ENCODE results near the gene ZMIZ1.
A peak's percentile ranks its signal among the peaks of the same experiment; 100 is the strongest.

The ZMIZ1 gene

DNA sequence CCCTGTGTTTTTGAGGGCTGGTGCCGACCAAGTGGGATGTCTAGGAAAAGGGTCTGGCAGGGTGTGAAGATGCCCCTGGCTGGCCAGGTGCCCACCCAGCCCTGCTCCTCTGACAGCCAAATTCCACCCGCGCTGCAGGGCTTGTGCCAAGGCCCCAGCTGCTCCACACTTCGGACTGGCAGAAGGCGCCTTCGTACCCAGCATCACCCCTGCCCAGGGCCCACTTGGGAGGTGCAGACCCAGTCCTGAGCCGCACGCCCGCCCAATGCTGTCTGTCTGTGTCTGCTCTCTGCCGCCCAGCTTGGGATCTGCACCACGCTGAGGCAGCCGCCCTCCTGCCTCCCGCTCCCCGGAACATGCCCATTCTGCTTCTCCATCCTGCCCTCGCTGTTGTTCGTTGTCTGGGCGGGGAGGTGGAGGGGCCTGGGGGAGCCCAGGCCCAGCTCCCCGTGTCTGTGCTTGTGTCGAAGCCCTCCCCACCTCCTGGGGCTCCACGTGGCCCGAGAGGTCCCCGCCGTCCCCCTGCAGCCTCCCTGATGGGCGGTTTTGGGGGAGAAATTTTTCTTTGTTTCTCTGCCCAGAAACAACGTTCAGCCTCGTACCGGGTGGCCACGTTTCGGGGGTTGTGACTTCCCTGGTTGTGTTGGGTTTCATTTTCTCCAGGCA is 241.6 kb downstream of the ZMIZ1 start:
- Histone ChIP-seq H2BK5ac (ENCODE audit: low read depth, low read length, poor library complexity, severe bottlenecking) (no peak overlapping the region), H3K4me2 (ENCODE audit: low read length, poor library complexity, severe bottlenecking) (no peak overlapping the region)

GRCh38 chr10:79310911-79311573 is 242.3 kb downstream of the ZMIZ1 start:
- no peak overlapping the region for H3K4ac ChIP-seq (ENCODE audit: low read depth in 1 of 2, low read length in 2 of 2)
- no peak overlapping the region for H3K4me3 ChIP-seq (ENCODE audit: insufficient read depth in 1 of 2, low read depth in 1 of 2, low read length in 2 of 2)
- peaks cover 9% of the 10 kb centered on the region for H3K4me1 ChIP-seq (ENCODE audit: control insufficient read depth, insufficient read depth, low read depth, low read length)
- H3K18ac ChIP-seq (ENCODE audit: low read depth in 1 of 2, low read length in 2 of 2), result peak overlapping the region in 1 of 2 experiments; percentile 35
- H3K9me3 ChIP-seq (ENCODE audit: control insufficient read depth, low read length), result no peaks in the 10 kb centered on the region
- no peak overlapping the region for H3K27ac ChIP-seq (ENCODE audit: low read length, poor library complexity, severe bottlenecking)
- H3K23ac ChIP-seq (ENCODE audit: low read length in 2 of 2), result no peak overlapping the region
- no peaks in the 10 kb centered on the region for H3K27me3 ChIP-seq (ENCODE audit: control insufficient read depth in 1 of 2, insufficient read depth in 1 of 2, low read length in 2 of 2)
- no peak overlapping the region for H3K14ac ChIP-seq (ENCODE audit: low read length in 2 of 2)
- H4K91ac ChIP-seq (ENCODE audit: low read length), result no peak overlapping the region
- H4K8ac ChIP-seq (ENCODE audit: low read length), result no peak overlapping the region
- H2AFZ ChIP-seq (ENCODE audit: low read depth, low read length), result no peak overlapping the region
- 90% methylated on average over 26 of the region's 26 CpGs for WGBS
- H2BK120ac ChIP-seq (ENCODE audit: low read depth, low read length), result no peak overlapping the region
- no peak for DNase-seq
- H2BK5ac ChIP-seq (ENCODE audit: low read depth, low read length, poor library complexity, severe bottlenecking), result no peak overlapping the region
- peak overlapping the region in 1 of 2 experiments; percentile 24 for H2BK12ac ChIP-seq (ENCODE audit: low read length in 2 of 2)
- no peak overlapping the region for H3K4me2 ChIP-seq (ENCODE audit: low read length, poor library complexity, severe bottlenecking)
- H3K79me1 ChIP-seq (replicated peaks; ENCODE audit: low read length, poor library complexity, severe bottlenecking), result peaks cover 20% of the 10 kb centered on the region
- H3K36me3 ChIP-seq (ENCODE audit: control insufficient read depth in 1 of 2, insufficient read depth in 2 of 2, low read depth in 1 of 2, low read length in 2 of 2), result peaks cover 94 to 98% of the 10 kb centered on the region in 2 experiments
- H2AK5ac ChIP-seq (ENCODE audit: low read length, severe bottlenecking), result no peak overlapping the region
- H2BK15ac ChIP-seq (ENCODE audit: low read depth, poor library complexity, severe bottlenecking), result no peak overlapping the region
- no peak overlapping the region for H3K9ac ChIP-seq (ENCODE audit: low read length)

More for the DNA sequence above, 241.6 kb downstream of the ZMIZ1 start:
- WGBS, result 96% methylated on average over 24 of the region's 29 CpGs
- no peak overlapping the region for H3K4me3 ChIP-seq (ENCODE audit: insufficient read depth in 1 of 2, low read depth in 1 of 2, low read length in 2 of 2)
- H3K36me3 ChIP-seq (ENCODE audit: control insufficient read depth in 1 of 2, insufficient read depth in 2 of 2, low read depth in 1 of 2, low read length in 2 of 2), result peaks cover 98% of the 10 kb centered on the region in 2 experiments
- H3K27me3 ChIP-seq (ENCODE audit: control insufficient read depth in 1 of 2, insufficient read depth in 1 of 2, low read length in 2 of 2), result no peaks in the 10 kb centered on the region
- no peak overlapping the region for H3K4ac ChIP-seq (ENCODE audit: low read depth in 1 of 2, low read length in 2 of 2)
- no peak overlapping the region for H2BK12ac ChIP-seq (ENCODE audit: low read length in 2 of 2)
- no peaks in the 10 kb centered on the region for H3K9me3 ChIP-seq (ENCODE audit: control insufficient read depth, low read length)
- H2BK15ac ChIP-seq (ENCODE audit: low read depth, poor library complexity, severe bottlenecking), result no peak overlapping the region
- no peak overlapping the region for H3K14ac ChIP-seq (ENCODE audit: low read length in 2 of 2)
- no peak overlapping the region for H3K9ac ChIP-seq (ENCODE audit: low read length)
- H2AK5ac ChIP-seq (ENCODE audit: low read length, severe bottlenecking), result no peak overlapping the region
- peaks cover 21% of the 10 kb centered on the region for H3K79me1 ChIP-seq (replicated peaks; ENCODE audit: low read length, poor library complexity, severe bottlenecking)
- H2BK120ac ChIP-seq (ENCODE audit: low read depth, low read length), result no peak overlapping the region
- H4K8ac ChIP-seq (ENCODE audit: low read length), result no peak overlapping the region
- peaks cover 9% of the 10 kb centered on the region for H3K4me1 ChIP-seq (ENCODE audit: control insufficient read depth, insufficient read depth, low read depth, low read length)
- H3K18ac ChIP-seq (ENCODE audit: low read depth in 1 of 2, low read length in 2 of 2), result no peak overlapping the region
- DNase-seq, result no peak
- peak overlapping the region; percentile 1 for H4K91ac ChIP-seq (ENCODE audit: low read length)
- no peak overlapping the region for H2AFZ ChIP-seq (ENCODE audit: low read depth, low read length)
- H3K23ac ChIP-seq (ENCODE audit: low read length in 2 of 2), result no peak overlapping the region
- H3K27ac ChIP-seq (ENCODE audit: low read length, poor library complexity, severe bottlenecking), result no peak overlapping the region

DNA sequence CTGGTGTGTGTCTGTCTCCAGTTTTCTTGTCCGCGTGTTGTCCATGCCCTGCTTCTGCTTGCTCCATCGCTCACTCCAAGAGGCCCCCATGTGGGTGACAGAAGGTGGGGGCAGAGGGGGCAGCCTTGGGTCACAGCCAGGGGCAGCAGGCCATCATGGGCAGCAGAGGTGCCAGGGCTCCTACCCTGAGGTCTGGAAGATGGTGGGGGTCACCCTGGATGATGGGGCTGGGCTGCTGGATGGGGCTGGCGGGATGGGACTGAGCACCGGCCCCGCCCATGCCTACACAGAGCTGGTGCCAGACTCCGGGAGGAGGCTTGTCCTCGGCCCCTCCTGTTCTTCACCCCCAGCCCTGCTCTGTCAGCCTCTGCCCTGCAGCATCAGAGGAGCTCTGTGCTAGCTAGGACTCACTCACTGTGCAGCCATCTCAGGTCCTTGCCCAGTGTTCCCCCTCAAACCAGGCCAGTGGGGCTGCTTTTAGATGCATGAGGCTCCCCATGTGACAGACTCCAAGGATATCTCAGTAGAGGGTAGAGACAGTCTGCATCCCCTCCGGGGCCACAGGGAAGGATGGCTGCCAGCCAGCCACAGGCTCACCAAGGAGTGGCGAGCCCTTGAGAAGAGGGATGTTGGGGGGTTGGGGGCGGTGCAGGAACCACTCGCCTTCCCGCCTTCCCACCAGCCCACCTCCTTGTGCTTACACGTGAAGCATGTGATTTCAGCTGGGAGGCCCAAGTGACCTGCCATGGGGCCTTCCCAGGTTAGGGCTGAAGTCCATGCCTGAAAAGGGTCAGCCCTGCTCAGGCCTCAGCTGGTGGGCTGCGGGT is 243.0 kb downstream of the ZMIZ1 start:
- H2BK5ac ChIP-seq (ENCODE audit: low read depth, low read length, poor library complexity, severe bottlenecking), result no peak overlapping the region
- H3K14ac ChIP-seq (ENCODE audit: low read length in 2 of 2), result no peak overlapping the region
- no peak for DNase-seq
- no peak overlapping the region for H2BK15ac ChIP-seq (ENCODE audit: low read depth, poor library complexity, severe bottlenecking)
- no peak overlapping the region for H3K4me2 ChIP-seq (ENCODE audit: low read length, poor library complexity, severe bottlenecking)
- no peak overlapping the region for H4K91ac ChIP-seq (ENCODE audit: low read length)
- H2BK12ac ChIP-seq (ENCODE audit: low read length in 2 of 2), result no peak overlapping the region
- H3K9me3 ChIP-seq (ENCODE audit: control insufficient read depth, low read length), result no peaks in the 10 kb centered on the region
- peaks cover 90 to 95% of the 10 kb centered on the region in 2 experiments for H3K36me3 ChIP-seq (ENCODE audit: control insufficient read depth in 1 of 2, insufficient read depth in 2 of 2, low read depth in 1 of 2, low read length in 2 of 2)
- H3K4me1 ChIP-seq (ENCODE audit: control insufficient read depth, insufficient read depth, low read depth, low read length), result peaks cover 13% of the 10 kb centered on the region
- no peak overlapping the region for H3K4me3 ChIP-seq (ENCODE audit: insufficient read depth in 1 of 2, low read depth in 1 of 2, low read length in 2 of 2)
- 89% methylated on average over 15 of the region's 15 CpGs for WGBS
- no peak overlapping the region for H3K9ac ChIP-seq (ENCODE audit: low read length)
- peaks cover 14% of the 10 kb centered on the region for H3K79me1 ChIP-seq (replicated peaks; ENCODE audit: low read length, poor library complexity, severe bottlenecking)
- no peak overlapping the region for H3K4ac ChIP-seq (ENCODE audit: low read depth in 1 of 2, low read length in 2 of 2)
- H3K27ac ChIP-seq (ENCODE audit: low read length, poor library complexity, severe bottlenecking), result no peak overlapping the region
- H3K18ac ChIP-seq (ENCODE audit: low read depth in 1 of 2, low read length in 2 of 2), result no peak overlapping the region
- no peak overlapping the region for H2BK120ac ChIP-seq (ENCODE audit: low read depth, low read length)
- peak overlapping the region; percentile 48 for H4K8ac ChIP-seq (ENCODE audit: low read length)
- no peak overlapping the region for H2AFZ ChIP-seq (ENCODE audit: low read depth, low read length)
- H3K27me3 ChIP-seq (ENCODE audit: control insufficient read depth in 1 of 2, insufficient read depth in 1 of 2, low read length in 2 of 2), result no peaks in the 10 kb centered on the region
- H2AK5ac ChIP-seq (ENCODE audit: low read length, severe bottlenecking), result no peak overlapping the region
- H3K23ac ChIP-seq (ENCODE audit: low read length in 2 of 2), result no peak overlapping the region

Data from mesenchymal stem cell (in vitro differentiated cells and primary cell).